ENCODE data around the gene IFNA8.

- TF ChIP-seq, protein P1, sequence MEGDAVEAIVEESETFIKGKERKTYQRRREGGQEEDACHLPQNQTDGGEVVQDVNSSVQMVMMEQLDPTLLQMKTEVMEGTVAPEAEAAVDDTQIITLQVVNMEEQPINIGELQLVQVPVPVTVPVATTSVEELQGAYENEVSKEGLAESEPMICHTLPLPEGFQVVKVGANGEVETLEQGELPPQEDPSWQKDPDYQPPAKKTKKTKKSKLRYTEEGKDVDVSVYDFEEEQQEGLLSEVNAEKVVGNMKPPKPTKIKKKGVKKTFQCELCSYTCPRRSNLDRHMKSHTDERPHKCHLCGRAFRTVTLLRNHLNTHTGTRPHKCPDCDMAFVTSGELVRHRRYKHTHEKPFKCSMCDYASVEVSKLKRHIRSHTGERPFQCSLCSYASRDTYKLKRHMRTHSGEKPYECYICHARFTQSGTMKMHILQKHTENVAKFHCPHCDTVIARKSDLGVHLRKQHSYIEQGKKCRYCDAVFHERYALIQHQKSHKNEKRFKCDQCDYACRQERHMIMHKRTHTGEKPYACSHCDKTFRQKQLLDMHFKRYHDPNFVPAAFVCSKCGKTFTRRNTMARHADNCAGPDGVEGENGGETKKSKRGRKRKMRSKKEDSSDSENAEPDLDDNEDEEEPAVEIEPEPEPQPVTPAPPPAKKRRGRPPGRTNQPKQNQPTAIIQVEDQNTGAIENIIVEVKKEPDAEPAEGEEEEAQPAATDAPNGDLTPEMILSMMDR (IDR thresholded peaks at IDR 0.05), result no peak
- no peak for TF ChIP-seq POLR2A (IDR thresholded peaks at IDR 0.05)
These were observed 46.6 kb upstream of the IFNA8 start for GRCh38 chr9:21362287-21362686.

Data from testis (tissue), 2 donors.